SH-SY5Y (cell line): ENCODE data around the gene PARVB.

Source experiments
- GATA2 ChIP-seq: IDR thresholded peaks from 2 replicates; pipeline ENCODE4 v1.6.1; 2011; ENCODE audit warnings: mild to moderate bottlenecking, low read depth, low read length
- GATA3 ChIP-seq: IDR thresholded peaks from 2 replicates; pipeline ENCODE4 v1.6.1; 2011; ENCODE audit warnings: low read depth, mild to moderate bottlenecking, low read length, moderate library complexity

DNA sequence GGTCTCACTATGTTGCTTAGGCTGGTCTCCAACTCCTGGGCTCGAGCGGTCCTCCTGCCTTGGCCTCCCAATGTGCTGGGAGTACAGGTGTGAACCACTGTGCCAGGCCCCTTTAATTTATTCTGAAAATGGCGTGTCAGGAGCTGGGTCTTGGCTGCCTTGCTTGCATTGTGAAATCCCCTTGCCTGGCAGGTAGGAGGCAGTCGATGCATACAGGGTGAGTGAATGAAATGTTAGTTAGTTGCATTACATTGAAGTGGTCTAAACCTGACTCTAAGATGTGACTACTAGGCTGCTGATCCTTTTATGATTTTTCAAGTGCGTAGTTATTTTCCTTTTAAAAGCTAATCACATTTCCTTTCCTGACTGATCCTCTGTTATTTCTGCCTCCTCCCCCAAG lies 42.9 kb downstream of the PARVB start:
- TF ChIP-seq GATA3: no peak
- no peak for TF ChIP-seq GATA2
